WERI-Rb-1 (cell line): ENCODE measurements around the gene TMEM154.

Source experiments
- DNase-seq: peaks from one replicate; pipeline ENCODE4 v3.0.0-alpha.2; 2020
- H3K27ac ChIP-seq: fragments of 250-450 bp; sonication (Bioruptor Pico); 2 replicates; pipeline ENCODE4 v1.5.1; 2020; ENCODE audit warnings: mild to moderate bottlenecking, moderate library complexity
- H3K27me3 ChIP-seq: fragments of 250-450 bp; sonication (Bioruptor Pico); 2 replicates; pipeline ENCODE4 v1.5.1; 2021; ENCODE audit warnings: mild to moderate bottlenecking, low read depth, moderate library complexity; ENCODE audit not compliant: insufficient read depth, severe bottlenecking
- H3K36me3 ChIP-seq: fragments of 250-450 bp; sonication (Bioruptor Pico); 2 replicates; pipeline ENCODE4 v1.5.1; 2020; ENCODE audit warnings: mild to moderate bottlenecking, moderate library complexity
- H3K4me3 ChIP-seq: 2 replicates; pipeline ENCODE4 v1.5.1; 2011; ENCODE audit warnings: low read depth, mild to moderate bottlenecking, control low read depth, low read length
- H3K9me3 ChIP-seq: fragments of 250-450 bp; sonication (Bioruptor Pico); 2 replicates; pipeline ENCODE4 v1.5.1; 2021; ENCODE audit warnings: mild to moderate bottlenecking, moderate library complexity; ENCODE audit not compliant: severe bottlenecking
- TF ChIP-seq, protein P1 (sequence below): IDR thresholded peaks from 2 replicates; pipeline ENCODE4 v1.5.1; 2011; ENCODE audit warnings: low read depth, mild to moderate bottlenecking, control low read depth, inconsistent platforms, low read length

The TMEM154 gene

DNA sequence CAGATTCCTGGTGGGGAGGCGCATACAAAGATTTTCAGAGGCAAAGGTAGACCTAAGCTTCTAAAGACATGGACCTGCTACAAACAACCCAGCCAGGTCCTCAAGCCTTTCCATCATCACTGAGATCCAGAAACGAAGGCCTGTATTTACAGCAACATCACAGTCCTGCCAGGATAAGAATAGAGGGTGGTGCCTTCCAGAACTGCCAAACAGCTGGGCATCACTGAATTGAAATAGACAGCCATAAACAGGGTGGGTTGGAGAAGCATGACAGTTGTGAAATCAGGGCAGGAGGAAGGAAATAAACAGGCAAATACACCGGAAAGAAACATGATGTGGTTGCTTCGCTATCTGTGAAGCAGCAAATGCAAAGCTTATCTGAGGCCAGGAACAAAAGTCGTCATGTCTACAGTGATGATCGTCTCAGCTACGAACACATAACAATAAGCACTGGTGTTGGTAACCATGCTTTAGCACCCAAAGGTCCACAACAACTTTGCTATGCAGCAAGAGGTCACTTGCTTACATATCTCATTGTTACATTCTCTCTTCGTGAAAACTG, 6.7 kb upstream of the TMEM154 start:
- no peak for DNase-seq
- TF ChIP-seq, protein P1, sequence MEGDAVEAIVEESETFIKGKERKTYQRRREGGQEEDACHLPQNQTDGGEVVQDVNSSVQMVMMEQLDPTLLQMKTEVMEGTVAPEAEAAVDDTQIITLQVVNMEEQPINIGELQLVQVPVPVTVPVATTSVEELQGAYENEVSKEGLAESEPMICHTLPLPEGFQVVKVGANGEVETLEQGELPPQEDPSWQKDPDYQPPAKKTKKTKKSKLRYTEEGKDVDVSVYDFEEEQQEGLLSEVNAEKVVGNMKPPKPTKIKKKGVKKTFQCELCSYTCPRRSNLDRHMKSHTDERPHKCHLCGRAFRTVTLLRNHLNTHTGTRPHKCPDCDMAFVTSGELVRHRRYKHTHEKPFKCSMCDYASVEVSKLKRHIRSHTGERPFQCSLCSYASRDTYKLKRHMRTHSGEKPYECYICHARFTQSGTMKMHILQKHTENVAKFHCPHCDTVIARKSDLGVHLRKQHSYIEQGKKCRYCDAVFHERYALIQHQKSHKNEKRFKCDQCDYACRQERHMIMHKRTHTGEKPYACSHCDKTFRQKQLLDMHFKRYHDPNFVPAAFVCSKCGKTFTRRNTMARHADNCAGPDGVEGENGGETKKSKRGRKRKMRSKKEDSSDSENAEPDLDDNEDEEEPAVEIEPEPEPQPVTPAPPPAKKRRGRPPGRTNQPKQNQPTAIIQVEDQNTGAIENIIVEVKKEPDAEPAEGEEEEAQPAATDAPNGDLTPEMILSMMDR, result no peak
- H3K4me3 ChIP-seq, result no peak overlapping the region
- H3K27ac ChIP-seq, result no peak overlapping the region
- H3K27me3 ChIP-seq, result no peaks in the 10 kb centered on the region
- H3K9me3 ChIP-seq, result no peaks in the 10 kb centered on the region
- no peaks in the 10 kb centered on the region for H3K36me3 ChIP-seq

DNA sequence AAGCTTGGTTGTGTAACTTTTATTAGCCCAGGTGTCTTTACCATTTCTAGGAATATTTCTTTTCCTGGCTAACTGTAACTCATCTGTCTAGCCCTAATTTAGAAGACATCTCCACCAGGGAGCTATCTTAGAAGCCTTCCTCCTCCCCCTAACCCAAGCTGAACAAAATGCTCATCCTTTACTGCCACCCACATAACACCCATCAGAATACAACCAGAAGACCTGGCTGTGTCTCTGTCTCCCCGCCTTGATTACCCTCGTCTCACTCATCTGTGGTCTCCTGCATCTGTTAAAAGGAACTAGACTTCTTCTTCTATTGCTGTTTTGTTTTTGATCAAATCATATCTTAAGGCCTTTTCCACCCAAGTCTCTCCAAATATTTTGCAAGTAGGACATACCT, 4.8 kb upstream of the TMEM154 start:
- Histone ChIP-seq H3K27me3 (no peaks in the 10 kb centered on the region), H3K4me3 (no peak overlapping the region), H3K36me3 (no peaks in the 10 kb centered on the region), H3K9me3 (no peaks in the 10 kb centered on the region), H3K27ac (no peak overlapping the region)
- no peak for DNase-seq
- TF ChIP-seq, protein P1, result no peak

DNA sequence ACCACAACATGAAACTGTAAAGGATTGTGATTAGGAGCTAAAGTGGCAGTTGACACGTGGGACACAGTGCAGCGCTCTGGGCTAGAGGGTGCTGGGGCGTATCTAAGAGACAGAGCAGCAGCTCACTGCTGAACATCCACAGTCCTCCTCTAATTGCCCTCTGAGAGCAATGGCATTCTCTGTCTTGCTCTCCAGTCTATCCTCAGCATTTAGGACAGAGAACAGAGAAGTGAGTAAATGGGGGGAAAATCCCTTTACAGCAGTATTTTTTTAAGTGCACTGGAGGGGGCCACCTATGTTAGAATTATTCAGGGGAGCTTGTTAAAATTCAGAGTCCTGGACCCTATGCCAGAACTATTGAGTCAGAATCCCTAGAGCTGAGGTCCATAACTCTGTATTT, 4.2 kb upstream of the TMEM154 start:
- no peaks in the 10 kb centered on the region for H3K36me3 ChIP-seq
- TF ChIP-seq, protein P1, result no peak
- no peak for DNase-seq
- no peak overlapping the region for H3K4me3 ChIP-seq
- H3K27me3 ChIP-seq, result no peaks in the 10 kb centered on the region
- no peaks in the 10 kb centered on the region for H3K9me3 ChIP-seq
- no peak overlapping the region for H3K27ac ChIP-seq

DNA sequence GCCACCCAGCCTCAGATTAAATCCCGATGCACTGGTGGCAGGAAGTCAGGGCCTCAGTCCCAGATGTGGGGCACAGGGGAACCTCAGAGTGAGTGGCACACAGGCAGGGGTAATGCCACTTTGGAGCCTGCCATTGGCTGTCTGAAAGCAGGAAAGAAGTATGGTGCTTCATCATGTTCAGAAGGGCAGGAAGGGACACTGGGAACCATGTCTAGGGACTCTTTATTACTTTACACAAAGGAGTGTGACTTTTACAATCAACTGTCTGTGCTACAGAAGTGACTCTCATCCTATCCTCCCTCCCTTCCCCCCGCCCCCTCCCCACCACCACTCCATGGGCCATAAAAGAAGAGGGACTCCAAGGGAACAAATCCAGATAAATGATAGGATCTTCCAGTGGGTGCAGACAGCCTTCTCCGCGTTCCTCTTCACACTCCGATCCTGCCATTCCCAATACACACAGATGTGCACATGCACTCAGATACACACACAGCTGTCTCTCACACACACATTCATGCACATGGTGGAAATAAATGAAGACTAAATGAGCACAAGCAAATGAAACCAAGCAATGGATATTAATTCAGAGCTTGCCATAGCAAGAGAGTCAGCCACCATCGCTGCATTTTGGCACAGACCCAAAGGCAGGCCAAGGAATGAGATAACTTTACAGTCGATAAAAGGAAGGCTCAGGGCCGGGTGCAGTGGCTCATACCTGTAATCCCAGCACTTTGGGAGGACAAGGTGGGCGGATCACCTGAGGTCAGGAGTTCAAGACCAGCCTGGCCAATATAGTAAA, 2.5 kb upstream of the TMEM154 start:
- TF ChIP-seq, protein P1, result no peak
- no peaks in the 10 kb centered on the region for H3K27me3 ChIP-seq
- no peaks in the 10 kb centered on the region for H3K36me3 ChIP-seq
- no peak overlapping the region for H3K4me3 ChIP-seq
- H3K27ac ChIP-seq, result no peak overlapping the region
- no peaks in the 10 kb centered on the region for H3K9me3 ChIP-seq
- DNase-seq, result no peak

DNA sequence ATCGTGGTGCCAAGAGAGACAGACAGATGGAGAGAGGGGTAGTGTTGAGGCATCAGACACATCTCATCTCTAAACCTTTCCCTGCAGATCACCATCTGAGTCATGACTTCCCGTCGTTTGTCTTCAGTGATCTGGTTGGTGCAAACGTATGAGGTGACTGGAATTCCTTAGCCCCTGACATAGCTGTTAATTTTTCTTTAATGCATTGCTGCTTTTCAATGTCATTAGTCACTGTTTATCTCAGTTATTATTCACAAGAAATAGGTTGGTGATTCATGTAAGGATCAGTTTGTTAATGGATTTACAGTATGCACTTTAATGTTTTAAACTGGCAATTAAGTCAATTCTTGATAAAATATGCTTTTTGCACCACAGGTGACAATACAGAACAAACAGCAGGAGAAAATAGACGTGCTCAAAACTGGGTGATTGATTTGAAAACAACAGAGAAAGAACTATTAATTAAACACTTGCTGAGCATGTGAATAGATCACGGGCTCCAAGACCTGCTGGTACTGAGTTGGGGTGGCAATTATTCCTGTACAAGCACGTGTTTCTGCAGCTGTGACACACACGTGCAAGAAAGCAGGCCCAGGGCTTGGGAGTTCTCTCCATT, 1.3 kb upstream of the TMEM154 start:
- TF ChIP-seq, protein P1, result no peak
- Histone ChIP-seq H3K36me3 (no peaks in the 10 kb centered on the region), H3K27ac (no peak overlapping the region), H3K9me3 (no peaks in the 10 kb centered on the region), H3K4me3 (no peak overlapping the region), H3K27me3 (no peaks in the 10 kb centered on the region)
- DNase-seq, result no peak
